ENCODE measurements around the gene TLDC2. TPM values are rescaled to one million over a fixed set of nuclear protein-coding genes. Genes with fewer than 3 reads are reported as not detected.

TLDC2 gene
- 1.1 and 1.9 TPM in 2 replicates for total RNA-seq (2022)
- percentile 29 among the genes with signal in this experiment for Bru-seq, nascent RNA
- percentile 21 among the genes with signal in this experiment for BruChase-seq, experiment 1, labeled RNA remaining after a 6-hour chase
- BruChase-seq, experiment 2, labeled RNA remaining after a 2-hour chase: percentile 21 among the genes with signal in this experiment
- long read RNA-seq, partial matches to known transcripts: 0 of 5 reads
- long read RNA-seq, other reads (novel, unspliced or antisense): 4 of 5 reads

GRCh38 chr20:36875702-36876472 lies at the start of gene TLDC2:
TSS of gene TLDC2 (plus strand) at chr20:36876138. CDS start at chr20:36876175, 37 bp downstream.
- no peaks in the 10 kb centered on the region for H3K9me3 Mint-ChIP-seq (ENCODE audit: low read depth, unreplicated experiment)
- H3K4me3 Mint-ChIP-seq (ENCODE audit: low read depth, unreplicated experiment): no peak within 1 kb of the TSS
- CTCF ChIA-PET: interaction anchor here (0.6 to 1.4 kb wide), 5 partner anchors 10 to 1970 kb away, joined by 3 to 6 read pairs (median 4); a partner anchor contains a TSS
- intact Hi-C loops (cut with micrococcal nuclease; ENCODE audit: unreplicated experiment): no loop called here
- no peak for TF ChIP-seq CTCF (IDR thresholded peaks at IDR 0.05; ENCODE audit: unreplicated experiment)
- DNase-seq: peak; percentile 43
- H3K36me3 Mint-ChIP-seq (ENCODE audit: insufficient read depth, unreplicated experiment): no peaks in the 10 kb centered on the region
- BruUV-seq (replicated peaks): no TSS peak
- no peaks in the 10 kb centered on the region for H3K27me3 Mint-ChIP-seq (ENCODE audit: unreplicated experiment)
- peaks cover 18% of the 10 kb centered on the region for H3K4me1 Mint-ChIP-seq (ENCODE audit: low read depth, unreplicated experiment)
- H3K27ac Mint-ChIP-seq (ENCODE audit: unreplicated experiment): no peak within 1 kb of the TSS

- H3K27ac Mint-ChIP-seq (ENCODE audit: unreplicated experiment): no peak overlapping the region
- no peak for DNase-seq
Observed at GRCh38 chr20:36826554-36827244, 49.2 kb upstream of the TLDC2 start.

GRCh38 chr20:36827541-36828279 lies 48.2 kb upstream of the TLDC2 start:
- no TSS peak for BruUV-seq (replicated peaks)
- no peaks in the 10 kb centered on the region for H3K9me3 Mint-ChIP-seq (ENCODE audit: low read depth, unreplicated experiment)
- peaks cover 15% of the 10 kb centered on the region for H3K36me3 Mint-ChIP-seq (ENCODE audit: insufficient read depth, unreplicated experiment)
- no peak for TF ChIP-seq CTCF (IDR thresholded peaks at IDR 0.05; ENCODE audit: unreplicated experiment)
- intact Hi-C loops (cut with micrococcal nuclease; ENCODE audit: unreplicated experiment): no loop called here
- no peak overlapping the region for H3K4me3 Mint-ChIP-seq (ENCODE audit: low read depth, unreplicated experiment)
- no peak overlapping the region for H3K27ac Mint-ChIP-seq (ENCODE audit: unreplicated experiment)
- no peaks in the 10 kb centered on the region for H3K4me1 Mint-ChIP-seq (ENCODE audit: low read depth, unreplicated experiment)
- H3K27me3 Mint-ChIP-seq (ENCODE audit: unreplicated experiment): no peaks in the 10 kb centered on the region
- CTCF ChIA-PET: interaction anchor here (1.1 kb wide), 1 partner anchor 54 kb away, joined by 10 read pairs; no protein-coding TSS in a partner anchor
- DNase-seq: no peak

More at GRCh38 chr20:36826554-36827244, 49.2 kb upstream of the TLDC2 start:
- Mint-ChIP-seq H3K4me3 (ENCODE audit: low read depth, unreplicated experiment) (no peak overlapping the region), H3K36me3 (ENCODE audit: insufficient read depth, unreplicated experiment) (peaks cover 15% of the 10 kb centered on the region), H3K27me3 (ENCODE audit: unreplicated experiment) (no peaks in the 10 kb centered on the region), H3K4me1 (ENCODE audit: low read depth, unreplicated experiment) (no peaks in the 10 kb centered on the region), H3K9me3 (ENCODE audit: low read depth, unreplicated experiment) (no peaks in the 10 kb centered on the region)
- no TSS peak for BruUV-seq (replicated peaks)
- TF ChIP-seq CTCF (IDR thresholded peaks at IDR 0.05; ENCODE audit: unreplicated experiment): no peak
- CTCF ChIA-PET: interaction anchor here (1.1 kb wide), 1 partner anchor 55 kb away, joined by 10 read pairs; no protein-coding TSS in a partner anchor
- intact Hi-C loops (cut with micrococcal nuclease; ENCODE audit: unreplicated experiment): no loop called here

Data from Calu3 (cell line).